HepG2 (cell line): ENCODE data around the gene CXCL17. TPM values are rescaled to one million over a fixed set of nuclear protein-coding genes. Genes with fewer than 3 reads are reported as not detected.
A peak's percentile ranks its signal among the peaks of the same experiment; 100 is the strongest.

Experiments
- AHR ChIP-seq: IDR thresholded peaks from 2 replicates; pipeline ENCODE4 v1.6.1; 2018; ENCODE audit warnings: missing genetic modification reagents, missing compliant biosample characterization
- ATAD3A ChIP-seq: sonication (generic); formaldehyde crosslinking; IDR thresholded peaks from 2 replicates; pipeline ENCODE4 v1.4.0; 2020; ENCODE audit warnings: missing genetic modification reagents
- EHMT2 ChIP-seq: fragments of 200-600 bp; sonication (generic); IDR thresholded peaks from 2 replicates; pipeline ENCODE4 v1.7.0; 2017; ENCODE audit warnings: antibody characterized with exemption, low read depth, low read length, borderline replicate concordance
- FOSL1 ChIP-seq: sonication (generic); formaldehyde crosslinking; IDR thresholded peaks from 2 replicates; pipeline ENCODE4 v1.9.0; 2021; ENCODE audit warnings: missing genetic modification reagents, borderline replicate concordance
- FOXM1 ChIP-seq: sonication (generic); formaldehyde crosslinking; IDR thresholded peaks from 2 replicates; pipeline ENCODE4 v1.5.0; 2020; ENCODE audit warnings: missing genetic modification reagents
- FOXO1 ChIP-seq: sonication (generic); formaldehyde crosslinking; IDR thresholded peaks from 2 replicates; pipeline ENCODE4 v1.4.0; 2020; ENCODE audit warnings: missing genetic modification reagents
- GFI1 ChIP-seq: sonication (generic); formaldehyde crosslinking; IDR thresholded peaks from 2 replicates; pipeline ENCODE4 v1.5.0; 2020; ENCODE audit warnings: missing genetic modification reagents, mild to moderate bottlenecking, borderline replicate concordance
- HNF4A ChIP-seq: sonication (generic); formaldehyde crosslinking; IDR thresholded peaks from 2 replicates; pipeline ENCODE4 v1.4.0; 2020; ENCODE audit warnings: missing genetic modification reagents
- KDM4B ChIP-seq: sonication (generic); formaldehyde crosslinking; IDR thresholded peaks from 2 replicates; pipeline ENCODE4 v1.4.0; 2020; ENCODE audit warnings: missing genetic modification reagents
- RXRA ChIP-seq: sonication (generic); formaldehyde crosslinking; IDR thresholded peaks from 2 replicates; pipeline ENCODE4 v1.5.1; 2020; ENCODE audit warnings: missing genetic modification reagents
- SMYD3 ChIP-seq: sonication (generic); formaldehyde crosslinking; IDR thresholded peaks from 2 replicates; pipeline ENCODE4 v1.8.1; 2023; ENCODE audit warnings: mild to moderate bottlenecking, missing genetic modification reagents
- SOX5 ChIP-seq: IDR thresholded peaks from 2 replicates; pipeline ENCODE4 v1.6.1; 2016; ENCODE audit warnings: borderline replicate concordance
- XBP1 ChIP-seq: sonication (generic); formaldehyde crosslinking; IDR thresholded peaks from 2 replicates; pipeline ENCODE4 v1.5.0; 2020; ENCODE audit warnings: missing genetic modification reagents
- ZC3H4 ChIP-seq: sonication (generic); formaldehyde crosslinking; IDR thresholded peaks from 2 replicates; pipeline ENCODE4 v1.4.0; 2020; ENCODE audit warnings: missing genetic modification reagents, borderline replicate concordance
- ZNF121 ChIP-seq: sonication (generic); formaldehyde crosslinking; IDR thresholded peaks from 2 replicates; pipeline ENCODE4 v1.5.0; 2020; ENCODE audit warnings: mild to moderate bottlenecking, missing genetic modification reagents
- ZNF550 ChIP-seq: sonication (generic); formaldehyde crosslinking; IDR thresholded peaks from 2 replicates; pipeline ENCODE4 v1.4.0; 2020; ENCODE audit warnings: mild to moderate bottlenecking, missing genetic modification reagents, borderline replicate concordance
- ZNF577 ChIP-seq: sonication (generic); formaldehyde crosslinking; IDR thresholded peaks from 2 replicates; pipeline ENCODE4 v1.4.0; 2020; ENCODE audit warnings: mild to moderate bottlenecking, low read depth, missing genetic modification reagents, borderline replicate concordance
- ZNF598 ChIP-seq: sonication (generic); formaldehyde crosslinking; IDR thresholded peaks from 2 replicates; pipeline ENCODE4 v1.5.1; 2020; ENCODE audit warnings: mild to moderate bottlenecking, missing genetic modification reagents, borderline replicate concordance
- ZNF781 ChIP-seq: sonication (generic); formaldehyde crosslinking; IDR thresholded peaks from 2 replicates; pipeline ENCODE4 v1.5.1; 2020; ENCODE audit warnings: borderline replicate concordance, mild to moderate bottlenecking, missing genetic modification reagents; ENCODE audit errors: not compliant biosample characterization
- ZNF83 ChIP-seq: sonication (generic); formaldehyde crosslinking; IDR thresholded peaks from 2 replicates; pipeline ENCODE4 v1.4.0; 2020; ENCODE audit warnings: missing genetic modification reagents, mild to moderate bottlenecking, borderline replicate concordance
- polyA plus RNA-seq, 8 experiments: library from polyadenylated mRNA; depleted of rRNA in 3 of 8; stranded (reverse) in 7 of 8; unstranded in 1 of 8; fragments of >200 nt; fragmentation: Illumina TruSeq in 4 of 8; extraction: Trizol in 4 of 8; gene quantifications; 2 replicates each; pipeline versions ENCODE4 v1.2.1 to v1.2.3, GENCODE V29; 2011 to 2016; ENCODE audit warnings: low read depth in 4 of 8, missing spikeins in 1 of 8, mixed read lengths in 1 of 8; ENCODE audit not compliant: insufficient read depth in 1 of 8
- total RNA-seq, 5 experiments: library from RNA; depleted of rRNA; stranded (reverse); fragments of >200 nt; fragmentation: Illumina TruSeq; extraction: Trizol; gene quantifications; 2 replicates each; pipeline ENCODE4 v1.2.3, GENCODE V29; 2016; ENCODE audit warnings: low read depth in 1 of 5
- TF ChIP-seq, protein P1 (sequence below): sonication (generic); formaldehyde crosslinking; IDR thresholded peaks from 2 replicates; pipeline ENCODE4 v1.8.1; 2023; ENCODE audit warnings: mild to moderate bottlenecking, missing genetic modification reagents
- TF ChIP-seq, protein P2 (sequence below): sonication (generic); formaldehyde crosslinking; IDR thresholded peaks from 2 replicates; pipeline ENCODE4 v1.9.0; 2021; ENCODE audit warnings: missing genetic modification reagents, borderline replicate concordance
- TF ChIP-seq, protein P3 (sequence below): sonication (generic); formaldehyde crosslinking; conservative IDR thresholded peaks from 2 replicates; pipeline ENCODE4 v1.8.0; 2022; ENCODE audit warnings: low read depth, missing genetic modification reagents
- TF ChIP-seq, protein P4 (sequence below): sonication (generic); formaldehyde crosslinking; conservative IDR thresholded peaks from 2 replicates; pipeline ENCODE4 v1.8.1; 2023; ENCODE audit warnings: missing genetic modification reagents

Gene CXCL17
- total and polyA plus RNA-seq, 2 of the 13 experiments (the other 11 are each of a cell fraction or from before 2014, with no cell fraction given) = 0.12 TPM; not detected in 1

DNA sequence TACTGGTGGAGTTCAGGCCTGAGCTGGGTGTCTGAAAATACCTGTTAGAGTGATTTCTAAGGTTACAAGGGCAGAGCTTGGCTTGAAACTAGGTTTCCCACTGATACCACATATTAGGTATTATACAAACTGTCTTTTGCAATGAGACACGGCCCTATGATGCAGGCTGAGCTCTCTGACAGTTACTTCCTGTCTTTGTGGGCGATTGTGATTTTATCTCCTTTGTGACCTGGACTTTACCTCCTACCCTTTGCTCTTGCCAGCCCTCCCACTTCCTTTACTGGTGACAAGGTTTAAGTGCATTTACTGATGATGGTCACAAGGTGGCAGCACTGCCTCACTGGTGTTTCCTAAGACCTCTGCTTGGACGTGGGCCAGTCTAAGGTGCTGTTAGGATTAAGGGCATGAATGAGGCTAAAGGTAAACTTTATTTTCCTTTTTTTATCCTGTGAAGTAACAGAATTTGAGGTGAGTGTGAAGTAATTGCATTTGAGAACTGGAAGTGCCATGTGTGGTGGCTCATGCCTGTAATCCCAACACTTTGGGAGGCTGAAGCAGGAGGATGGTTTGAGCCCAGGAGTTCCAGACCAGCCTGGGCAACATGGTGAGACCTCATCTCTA lies 7.7 kb upstream of the CXCL17 start (continued):
- TF ChIP-seq, protein P1, sequence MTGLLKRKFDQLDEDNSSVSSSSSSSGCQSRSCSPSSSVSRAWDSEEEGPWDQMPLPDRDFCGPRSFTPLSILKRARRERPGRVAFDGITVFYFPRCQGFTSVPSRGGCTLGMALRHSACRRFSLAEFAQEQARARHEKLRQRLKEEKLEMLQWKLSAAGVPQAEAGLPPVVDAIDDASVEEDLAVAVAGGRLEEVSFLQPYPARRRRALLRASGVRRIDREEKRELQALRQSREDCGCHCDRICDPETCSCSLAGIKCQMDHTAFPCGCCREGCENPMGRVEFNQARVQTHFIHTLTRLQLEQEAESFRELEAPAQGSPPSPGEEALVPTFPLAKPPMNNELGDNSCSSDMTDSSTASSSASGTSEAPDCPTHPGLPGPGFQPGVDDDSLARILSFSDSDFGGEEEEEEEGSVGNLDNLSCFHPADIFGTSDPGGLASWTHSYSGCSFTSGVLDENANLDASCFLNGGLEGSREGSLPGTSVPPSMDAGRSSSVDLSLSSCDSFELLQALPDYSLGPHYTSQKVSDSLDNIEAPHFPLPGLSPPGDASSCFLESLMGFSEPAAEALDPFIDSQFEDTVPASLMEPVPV (CRISPR knock-in tag) = 0 out of 2 replicates have a peak, but pooled peaks have one; percentile 63
- TF ChIP-seq ZNF83 (CRISPR knock-in tag) (no peak), ATAD3A (CRISPR knock-in tag) (no peak), FOSL1 (CRISPR knock-in tag) (no peak), KDM4B (CRISPR knock-in tag) (peak; percentile 67; the same call in 1 of the 2 replicates), ZNF550 (no peak), ZNF577 (no peak), ZNF598 (CRISPR knock-in tag) (no peak), XBP1 (no peak), SOX5 (CRISPR knock-in tag) (peak; percentile 96), ZC3H4 (CRISPR knock-in tag) (no peak), GFI1 (peak; percentile 97), AHR (CRISPR knock-in tag) (no peak), ZNF781 (CRISPR knock-in tag) (no peak), EHMT2 (no peak), SMYD3 (0 out of 2 replicates have a peak, but pooled peaks have one; percentile 62), HNF4A (CRISPR knock-in tag) (peak; percentile 99), RXRA (peak; percentile 93; the same call in 1 of the 2 replicates), FOXO1 (CRISPR knock-in tag) (peak; percentile 59), ZNF121 (CRISPR knock-in tag) (no peak), FOXM1 (CRISPR knock-in tag) (no peak)
- TF ChIP-seq, protein P2, sequence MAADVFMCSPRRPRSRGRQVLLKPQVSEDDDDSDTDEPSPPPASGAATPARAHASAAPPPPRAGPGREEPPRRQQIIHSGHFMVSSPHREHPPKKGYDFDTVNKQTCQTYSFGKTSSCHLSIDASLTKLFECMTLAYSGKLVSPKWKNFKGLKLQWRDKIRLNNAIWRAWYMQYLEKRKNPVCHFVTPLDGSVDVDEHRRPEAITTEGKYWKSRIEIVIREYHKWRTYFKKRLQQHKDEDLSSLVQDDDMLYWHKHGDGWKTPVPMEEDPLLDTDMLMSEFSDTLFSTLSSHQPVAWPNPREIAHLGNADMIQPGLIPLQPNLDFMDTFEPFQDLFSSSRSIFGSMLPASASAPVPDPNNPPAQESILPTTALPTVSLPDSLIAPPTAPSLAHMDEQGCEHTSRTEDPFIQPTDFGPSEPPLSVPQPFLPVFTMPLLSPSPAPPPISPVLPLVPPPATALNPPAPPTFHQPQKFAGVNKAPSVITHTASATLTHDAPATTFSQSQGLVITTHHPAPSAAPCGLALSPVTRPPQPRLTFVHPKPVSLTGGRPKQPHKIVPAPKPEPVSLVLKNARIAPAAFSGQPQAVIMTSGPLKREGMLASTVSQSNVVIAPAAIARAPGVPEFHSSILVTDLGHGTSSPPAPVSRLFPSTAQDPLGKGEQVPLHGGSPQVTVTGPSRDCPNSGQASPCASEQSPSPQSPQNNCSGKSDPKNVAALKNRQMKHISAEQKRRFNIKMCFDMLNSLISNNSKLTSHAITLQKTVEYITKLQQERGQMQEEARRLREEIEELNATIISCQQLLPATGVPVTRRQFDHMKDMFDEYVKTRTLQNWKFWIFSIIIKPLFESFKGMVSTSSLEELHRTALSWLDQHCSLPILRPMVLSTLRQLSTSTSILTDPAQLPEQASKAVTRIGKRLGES (CRISPR knock-in tag) = no peak
- TF ChIP-seq, protein P3, sequence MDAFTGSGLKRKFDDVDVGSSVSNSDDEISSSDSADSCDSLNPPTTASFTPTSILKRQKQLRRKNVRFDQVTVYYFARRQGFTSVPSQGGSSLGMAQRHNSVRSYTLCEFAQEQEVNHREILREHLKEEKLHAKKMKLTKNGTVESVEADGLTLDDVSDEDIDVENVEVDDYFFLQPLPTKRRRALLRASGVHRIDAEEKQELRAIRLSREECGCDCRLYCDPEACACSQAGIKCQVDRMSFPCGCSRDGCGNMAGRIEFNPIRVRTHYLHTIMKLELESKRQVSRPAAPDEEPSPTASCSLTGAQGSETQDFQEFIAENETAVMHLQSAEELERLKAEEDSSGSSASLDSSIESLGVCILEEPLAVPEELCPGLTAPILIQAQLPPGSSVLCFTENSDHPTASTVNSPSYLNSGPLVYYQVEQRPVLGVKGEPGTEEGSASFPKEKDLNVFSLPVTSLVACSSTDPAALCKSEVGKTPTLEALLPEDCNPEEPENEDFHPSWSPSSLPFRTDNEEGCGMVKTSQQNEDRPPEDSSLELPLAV (CRISPR knock-in tag) = no peak
- TF ChIP-seq, protein P4, sequence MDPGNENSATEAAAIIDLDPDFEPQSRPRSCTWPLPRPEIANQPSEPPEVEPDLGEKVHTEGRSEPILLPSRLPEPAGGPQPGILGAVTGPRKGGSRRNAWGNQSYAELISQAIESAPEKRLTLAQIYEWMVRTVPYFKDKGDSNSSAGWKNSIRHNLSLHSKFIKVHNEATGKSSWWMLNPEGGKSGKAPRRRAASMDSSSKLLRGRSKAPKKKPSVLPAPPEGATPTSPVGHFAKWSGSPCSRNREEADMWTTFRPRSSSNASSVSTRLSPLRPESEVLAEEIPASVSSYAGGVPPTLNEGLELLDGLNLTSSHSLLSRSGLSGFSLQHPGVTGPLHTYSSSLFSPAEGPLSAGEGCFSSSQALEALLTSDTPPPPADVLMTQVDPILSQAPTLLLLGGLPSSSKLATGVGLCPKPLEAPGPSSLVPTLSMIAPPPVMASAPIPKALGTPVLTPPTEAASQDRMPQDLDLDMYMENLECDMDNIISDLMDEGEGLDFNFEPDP (CRISPR knock-in tag) = no peak
